HepG2 (cell line): ENCODE results near the gene DEGS1. TPM values are rescaled to one million over a fixed set of nuclear protein-coding genes. Genes with fewer than 3 reads are reported as not detected.

Experiments
- IRX3 ChIP-seq: sonication (generic); formaldehyde crosslinking; IDR thresholded peaks from 2 replicates; pipeline ENCODE4 v1.8.1; 2023; ENCODE audit warnings: mild to moderate bottlenecking, low read depth, missing genetic modification reagents, borderline replicate concordance
- SRY ChIP-seq: sonication (generic); formaldehyde crosslinking; IDR thresholded peaks from 2 replicates; pipeline ENCODE4 v1.8.0; 2022; ENCODE audit warnings: mild to moderate bottlenecking, missing genetic modification reagents
- polyA plus RNA-seq, 8 experiments: library from polyadenylated mRNA; depleted of rRNA in 3 of 8; stranded (reverse) in 7 of 8; unstranded in 1 of 8; fragments of >200 nt; fragmentation: Illumina TruSeq in 4 of 8; extraction: Trizol in 4 of 8; gene quantifications; 2 replicates each; pipeline versions ENCODE4 v1.2.1 to v1.2.3, GENCODE V29; 2011 to 2016; ENCODE audit warnings: low read depth in 4 of 8, missing spikeins in 1 of 8, mixed read lengths in 1 of 8; ENCODE audit not compliant: insufficient read depth in 1 of 8
- total RNA-seq, 5 experiments: library from RNA; depleted of rRNA; stranded (reverse); fragments of >200 nt; fragmentation: Illumina TruSeq; extraction: Trizol; gene quantifications; 2 replicates each; pipeline ENCODE4 v1.2.3, GENCODE V29; 2016; ENCODE audit warnings: low read depth in 1 of 5
- TF ChIP-seq, protein P1 (sequence below), 2 experiments: sonication (generic) in 1 of 2; formaldehyde crosslinking in 1 of 2; IDR thresholded peaks; 2 replicates each; pipeline versions ENCODE4 v1.5.1 to v1.6.1; 2011 to 2020; ENCODE audit warnings: borderline replicate concordance in 1 of 2, low read depth in 1 of 2, low read length in 1 of 2, mild to moderate bottlenecking in 1 of 2, missing genetic modification reagents in 1 of 2, moderate library complexity in 1 of 2
- TF ChIP-seq, protein P2 (sequence below): sonication (generic); formaldehyde crosslinking; IDR thresholded peaks from 2 replicates; pipeline ENCODE4 v1.4.0; 2020; ENCODE audit warnings: mild to moderate bottlenecking, missing genetic modification reagents, borderline replicate concordance
- TF ChIP-seq, protein P3 (sequence below): sonication (generic); formaldehyde crosslinking; IDR thresholded peaks from 2 replicates; pipeline ENCODE4 v1.4.0; 2020; ENCODE audit warnings: missing genetic modification reagents, borderline replicate concordance

DEGS1 gene
- total and polyA plus RNA-seq, 2 of the 13 experiments (the other 11 are each of a cell fraction or from before 2014, with no cell fraction given) = 18.1 to 35.9 TPM

DNA sequence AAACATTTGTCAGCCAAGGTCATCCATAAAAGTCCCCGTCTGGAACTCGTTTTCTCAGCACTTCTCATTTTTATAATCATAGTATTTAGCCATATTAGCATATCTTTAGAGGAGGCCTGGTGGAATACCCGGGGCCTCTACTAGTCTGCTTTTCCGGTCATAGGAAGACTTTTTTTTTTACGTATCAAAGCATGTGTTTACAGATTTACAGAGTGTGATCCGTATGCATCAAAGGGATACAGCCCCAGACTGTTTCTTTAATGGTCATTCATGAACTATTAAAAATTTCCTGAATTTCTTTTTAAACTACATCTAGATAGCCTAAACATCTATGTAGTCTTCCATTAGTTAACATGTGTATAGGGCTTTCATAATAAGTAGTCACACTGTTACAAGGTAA, 23.5 kb upstream of the DEGS1 start (continued):
- TF ChIP-seq, protein P1, sequence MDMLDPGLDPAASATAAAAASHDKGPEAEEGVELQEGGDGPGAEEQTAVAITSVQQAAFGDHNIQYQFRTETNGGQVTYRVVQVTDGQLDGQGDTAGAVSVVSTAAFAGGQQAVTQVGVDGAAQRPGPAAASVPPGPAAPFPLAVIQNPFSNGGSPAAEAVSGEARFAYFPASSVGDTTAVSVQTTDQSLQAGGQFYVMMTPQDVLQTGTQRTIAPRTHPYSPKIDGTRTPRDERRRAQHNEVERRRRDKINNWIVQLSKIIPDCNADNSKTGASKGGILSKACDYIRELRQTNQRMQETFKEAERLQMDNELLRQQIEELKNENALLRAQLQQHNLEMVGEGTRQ (IDR thresholded peaks at IDR 0.05; ENCODE audit: low read depth, low read length) = no peak
- TF ChIP-seq, protein P1 (CRISPR knock-in tag; IDR thresholded peaks at IDR 0.05; ENCODE audit: borderline replicate concordance) = no peak
- TF ChIP-seq, protein P2, sequence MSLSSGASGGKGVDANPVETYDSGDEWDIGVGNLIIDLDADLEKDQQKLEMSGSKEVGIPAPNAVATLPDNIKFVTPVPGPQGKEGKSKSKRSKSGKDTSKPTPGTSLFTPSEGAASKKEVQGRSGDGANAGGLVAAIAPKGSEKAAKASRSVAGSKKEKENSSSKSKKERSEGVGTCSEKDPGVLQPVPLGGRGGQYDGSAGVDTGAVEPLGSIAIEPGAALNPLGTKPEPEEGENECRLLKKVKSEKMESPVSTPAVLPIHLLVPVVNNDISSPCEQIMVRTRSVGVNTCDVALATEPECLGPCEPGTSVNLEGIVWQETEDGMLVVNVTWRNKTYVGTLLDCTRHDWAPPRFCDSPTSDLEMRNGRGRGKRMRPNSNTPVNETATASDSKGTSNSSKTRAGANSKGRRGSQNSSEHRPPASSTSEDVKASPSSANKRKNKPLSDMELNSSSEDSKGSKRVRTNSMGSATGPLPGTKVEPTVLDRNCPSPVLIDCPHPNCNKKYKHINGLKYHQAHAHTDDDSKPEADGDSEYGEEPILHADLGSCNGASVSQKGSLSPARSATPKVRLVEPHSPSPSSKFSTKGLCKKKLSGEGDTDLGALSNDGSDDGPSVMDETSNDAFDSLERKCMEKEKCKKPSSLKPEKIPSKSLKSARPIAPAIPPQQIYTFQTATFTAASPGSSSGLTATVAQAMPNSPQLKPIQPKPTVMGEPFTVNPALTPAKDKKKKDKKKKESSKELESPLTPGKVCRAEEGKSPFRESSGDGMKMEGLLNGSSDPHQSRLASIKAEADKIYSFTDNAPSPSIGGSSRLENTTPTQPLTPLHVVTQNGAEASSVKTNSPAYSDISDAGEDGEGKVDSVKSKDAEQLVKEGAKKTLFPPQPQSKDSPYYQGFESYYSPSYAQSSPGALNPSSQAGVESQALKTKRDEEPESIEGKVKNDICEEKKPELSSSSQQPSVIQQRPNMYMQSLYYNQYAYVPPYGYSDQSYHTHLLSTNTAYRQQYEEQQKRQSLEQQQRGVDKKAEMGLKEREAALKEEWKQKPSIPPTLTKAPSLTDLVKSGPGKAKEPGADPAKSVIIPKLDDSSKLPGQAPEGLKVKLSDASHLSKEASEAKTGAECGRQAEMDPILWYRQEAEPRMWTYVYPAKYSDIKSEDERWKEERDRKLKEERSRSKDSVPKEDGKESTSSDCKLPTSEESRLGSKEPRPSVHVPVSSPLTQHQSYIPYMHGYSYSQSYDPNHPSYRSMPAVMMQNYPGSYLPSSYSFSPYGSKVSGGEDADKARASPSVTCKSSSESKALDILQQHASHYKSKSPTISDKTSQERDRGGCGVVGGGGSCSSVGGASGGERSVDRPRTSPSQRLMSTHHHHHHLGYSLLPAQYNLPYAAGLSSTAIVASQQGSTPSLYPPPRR (CRISPR knock-in tag) = no peak
- TF ChIP-seq SRY = no peak
- no peak for TF ChIP-seq IRX3 (CRISPR knock-in tag)
- TF ChIP-seq, protein P3, sequence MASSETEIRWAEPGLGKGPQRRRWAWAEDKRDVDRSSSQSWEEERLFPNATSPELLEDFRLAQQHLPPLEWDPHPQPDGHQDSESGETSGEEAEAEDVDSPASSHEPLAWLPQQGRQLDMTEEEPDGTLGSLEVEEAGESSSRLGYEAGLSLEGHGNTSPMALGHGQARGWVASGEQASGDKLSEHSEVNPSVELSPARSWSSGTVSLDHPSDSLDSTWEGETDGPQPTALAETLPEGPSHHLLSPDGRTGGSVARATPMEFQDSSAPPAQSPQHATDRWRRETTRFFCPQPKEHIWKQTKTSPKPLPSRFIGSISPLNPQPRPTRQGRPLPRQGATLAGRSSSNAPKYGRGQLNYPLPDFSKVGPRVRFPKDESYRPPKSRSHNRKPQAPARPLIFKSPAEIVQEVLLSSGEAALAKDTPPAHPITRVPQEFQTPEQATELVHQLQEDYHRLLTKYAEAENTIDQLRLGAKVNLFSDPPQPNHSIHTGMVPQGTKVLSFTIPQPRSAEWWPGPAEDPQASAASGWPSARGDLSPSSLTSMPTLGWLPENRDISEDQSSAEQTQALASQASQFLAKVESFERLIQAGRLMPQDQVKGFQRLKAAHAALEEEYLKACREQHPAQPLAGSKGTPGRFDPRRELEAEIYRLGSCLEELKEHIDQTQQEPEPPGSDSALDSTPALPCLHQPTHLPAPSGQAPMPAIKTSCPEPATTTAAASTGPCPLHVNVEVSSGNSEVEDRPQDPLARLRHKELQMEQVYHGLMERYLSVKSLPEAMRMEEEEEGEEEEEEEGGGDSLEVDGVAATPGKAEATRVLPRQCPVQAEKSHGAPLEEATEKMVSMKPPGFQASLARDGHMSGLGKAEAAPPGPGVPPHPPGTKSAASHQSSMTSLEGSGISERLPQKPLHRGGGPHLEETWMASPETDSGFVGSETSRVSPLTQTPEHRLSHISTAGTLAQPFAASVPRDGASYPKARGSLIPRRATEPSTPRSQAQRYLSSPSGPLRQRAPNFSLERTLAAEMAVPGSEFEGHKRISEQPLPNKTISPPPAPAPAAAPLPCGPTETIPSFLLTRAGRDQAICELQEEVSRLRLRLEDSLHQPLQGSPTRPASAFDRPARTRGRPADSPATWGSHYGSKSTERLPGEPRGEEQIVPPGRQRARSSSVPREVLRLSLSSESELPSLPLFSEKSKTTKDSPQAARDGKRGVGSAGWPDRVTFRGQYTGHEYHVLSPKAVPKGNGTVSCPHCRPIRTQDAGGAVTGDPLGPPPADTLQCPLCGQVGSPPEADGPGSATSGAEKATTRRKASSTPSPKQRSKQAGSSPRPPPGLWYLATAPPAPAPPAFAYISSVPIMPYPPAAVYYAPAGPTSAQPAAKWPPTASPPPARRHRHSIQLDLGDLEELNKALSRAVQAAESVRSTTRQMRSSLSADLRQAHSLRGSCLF (CRISPR knock-in tag) = no peak
